SKM-1 treated with dmso at 0.1 percent for 144 hours (cell line): ENCODE measurements around the gene GRID1.
A peak's percentile ranks its signal among the peaks of the same experiment; 100 is the strongest.
"Not testable (repeated sequence)": the region's sequence is repeated elsewhere in the genome, so short reads cannot be mapped to it uniquely, and the experiment has no call there.

Source experiments
- DNase-seq: peaks from one replicate; lab custom pipeline; 2025; ENCODE audit not compliant: unreplicated experiment; lab: John Stamatoyannopoulos, UW

Gene GRID1

GRCh38 chr10:86392723-86393094 is 26.1 kb upstream of the GRID1 start:
- no peak for DNase-seq

GRCh38 chr10:86391986-86392722 is 25.6 kb upstream of the GRID1 start:
- DNase-seq, result no peak

GRCh38 chr10:86391236-86391840 is 24.7 kb upstream of the GRID1 start:
- DNase-seq, result no peak

- DNase-seq, result no peak
These were observed 23.9 kb upstream of the GRID1 start for GRCh38 chr10:86390337-86391120.

GRCh38 chr10:86389441-86390193 is 23.0 kb upstream of the GRID1 start:
- DNase-seq, result no peak

- DNase-seq, result not testable (repeated sequence)
These were observed 22.5 kb upstream of the GRID1 start for GRCh38 chr10:86389109-86389440.

GRCh38 chr10:86388119-86388704 is 21.6 kb upstream of the GRID1 start:
- no peak for DNase-seq

GRCh38 chr10:86387178-86387794 is 20.7 kb upstream of the GRID1 start:
- peak; percentile 26 for DNase-seq

- DNase-seq, result no peak
These were observed 19.2 kb upstream of the GRID1 start for GRCh38 chr10:86385806-86386205.

GRCh38 chr10:86377797-86378146 is 11.2 kb upstream of the GRID1 start:
- no peak for DNase-seq

- DNase-seq, result peak; percentile 60
These were observed 10.5 kb upstream of the GRID1 start for GRCh38 chr10:86376852-86377796.

GRCh38 chr10:86376403-86376802 is 9.8 kb upstream of the GRID1 start:
- DNase-seq, result no peak

GRCh38 chr10:86375204-86375603 is 8.6 kb upstream of the GRID1 start:
- no peak for DNase-seq

GRCh38 chr10:86374664-86375063 is 8.1 kb upstream of the GRID1 start:
- no peak for DNase-seq

- DNase-seq, result no peak
These were observed 7.2 kb upstream of the GRID1 start for GRCh38 chr10:86373828-86374227.

- no peak for DNase-seq
These were observed 6.7 kb upstream of the GRID1 start for GRCh38 chr10:86373251-86373650.

- DNase-seq, result no peak
These were observed 6.2 kb upstream of the GRID1 start for GRCh38 chr10:86372784-86373239.

GRCh38 chr10:86372119-86372783 is 5.7 kb upstream of the GRID1 start:
- DNase-seq, result no peak

- DNase-seq, result no peak
These were observed 5.1 kb upstream of the GRID1 start for GRCh38 chr10:86371691-86372090.
